ENCODE data around the gene CAMK1D. TPM values are rescaled to one million over a fixed set of nuclear protein-coding genes. Genes with fewer than 3 reads are reported as not detected.

Gene CAMK1D
- total and polyA plus RNA-seq, 3 donors from 2014 or later: 10.0 to 14.5 (median 14.0) TPM

- no peak for DNase-seq
- H3K36me3 ChIP-seq (ENCODE audit: low read depth, missing control alignments): no peaks in the 10 kb centered on the region
- WGBS, 2 donors: 80 to 82% methylated on average over 5 of the region's 5 CpGs
- H3K27ac ChIP-seq: no peak overlapping the region
- H3K27me3 ChIP-seq: no peaks in the 10 kb centered on the region
- no peak for TF ChIP-seq POLR2A (IDR thresholded peaks at IDR 0.05)
- no peak for TF ChIP-seq CTCF (IDR thresholded peaks at IDR 0.05)
- no peaks in the 10 kb centered on the region for H3K4me1 ChIP-seq
- intact Hi-C loops (cut with DNase I; ENCODE audit: low total_unique reads): no loop called here
- H3K4me3 ChIP-seq: no peak overlapping the region
- H3K9me3 ChIP-seq: no peaks in the 10 kb centered on the region
Observed at GRCh38 chr10:12471135-12471534, 121.8 kb downstream of the CAMK1D start.

GRCh38 chr10:12473491-12473890, 124.1 kb downstream of the CAMK1D start:
- TF ChIP-seq POLR2A (IDR thresholded peaks at IDR 0.05): no peak
- TF ChIP-seq CTCF (IDR thresholded peaks at IDR 0.05): no peak
- no peaks in the 10 kb centered on the region for H3K9me3 ChIP-seq
- intact Hi-C loops (cut with DNase I; ENCODE audit: low total_unique reads): no loop called here
- WGBS, 2 donors: 84 to 93% methylated on average over 6 of the region's 6 CpGs
- no peak overlapping the region for H3K4me3 ChIP-seq
- no peak for DNase-seq
- H3K27me3 ChIP-seq: no peaks in the 10 kb centered on the region
- H3K4me1 ChIP-seq: no peaks in the 10 kb centered on the region
- H3K36me3 ChIP-seq (ENCODE audit: low read depth, missing control alignments): no peaks in the 10 kb centered on the region
- no peak overlapping the region for H3K27ac ChIP-seq

GRCh38 chr10:12474727-12475412, 125.5 kb downstream of the CAMK1D start:
- 93% methylated on average over 8 of the region's 8 CpGs for WGBS, 2 donors
- H3K4me3 ChIP-seq: no peak overlapping the region
- no peaks in the 10 kb centered on the region for H3K4me1 ChIP-seq
- H3K27ac ChIP-seq: no peak overlapping the region
- H3K27me3 ChIP-seq: no peaks in the 10 kb centered on the region
- intact Hi-C loops (cut with DNase I; ENCODE audit: low total_unique reads): no loop called here
- TF ChIP-seq POLR2A (IDR thresholded peaks at IDR 0.05) (no peak), CTCF (IDR thresholded peaks at IDR 0.05) (no peak)
- no peaks in the 10 kb centered on the region for H3K9me3 ChIP-seq
- DNase-seq: no peak
- H3K36me3 ChIP-seq (ENCODE audit: low read depth, missing control alignments): no peaks in the 10 kb centered on the region

- Histone ChIP-seq H3K4me1 (no peaks in the 10 kb centered on the region), H3K4me3 (no peak overlapping the region), H3K27ac (no peak overlapping the region), H3K9me3 (no peaks in the 10 kb centered on the region), H3K36me3 (ENCODE audit: low read depth, missing control alignments) (no peaks in the 10 kb centered on the region), H3K27me3 (no peaks in the 10 kb centered on the region)
- intact Hi-C loops (cut with DNase I; ENCODE audit: low total_unique reads): no loop called here
- 85 to 93% methylated on average over 4 of the region's 4 CpGs for WGBS, 2 donors
- TF ChIP-seq POLR2A (IDR thresholded peaks at IDR 0.05): no peak
- no peak for TF ChIP-seq CTCF (IDR thresholded peaks at IDR 0.05)
- no peak for DNase-seq
Observed at GRCh38 chr10:12476656-12477055, 127.3 kb downstream of the CAMK1D start.

- H3K9me3 ChIP-seq: no peaks in the 10 kb centered on the region
- no peaks in the 10 kb centered on the region for H3K27me3 ChIP-seq
- H3K4me3 ChIP-seq: no peak overlapping the region
- WGBS, 2 donors: 81 to 96% methylated on average over 11 to 12 of the region's 12 CpGs
- H3K27ac ChIP-seq: no peak overlapping the region
- H3K36me3 ChIP-seq (ENCODE audit: low read depth, missing control alignments): no peaks in the 10 kb centered on the region
- intact Hi-C loops (cut with DNase I; ENCODE audit: low total_unique reads): no loop called here
- TF ChIP-seq CTCF (IDR thresholded peaks at IDR 0.05): no peak
- no peak for TF ChIP-seq POLR2A (IDR thresholded peaks at IDR 0.05)
- no peak for DNase-seq
- H3K4me1 ChIP-seq: no peaks in the 10 kb centered on the region
Observed at GRCh38 chr10:12479437-12479844, 130.1 kb downstream of the CAMK1D start.

Data from testis (tissue), 3 donors.